Activated CD8-positive, alpha-beta T cell treated with anti-CD3 and anti-CD28 coated beads, Interleukin-2, amount 10 ng/mL, durations not matched to agents 7 days and 5 days (primary cell): ENCODE results near the gene PRELID2. TPM values are rescaled to one million over a fixed set of nuclear protein-coding genes. Genes with fewer than 3 reads are reported as not detected.
"Not testable (repeated sequence)": the region's sequence is repeated elsewhere in the genome, so short reads cannot be mapped to it uniquely, and the experiment has no call there.

Experiments used
- ATAC-seq: fragments of 150-1000 bp; cut with Tn5 transposase; one replicate; pipeline ENCODE4 v1.10.0; 2021; ENCODE audit warnings: moderate library complexity
- CTCF ChIA-PET: fragments of 350-600 bp; sonication (Branson Sonifier 250); formaldehyde crosslinking; loops from one replicate; lab custom pipeline; 2021; ENCODE audit warnings: antibody characterized with exemption; lab: Charles Lee
- POLR2A ChIA-PET: fragments of 350-600 bp; sonication (Branson Sonifier 250); formaldehyde crosslinking; loops from one replicate; lab custom pipeline; 2021; ENCODE audit warnings: antibody characterized with exemption; lab: Charles Lee
- DNase-seq: peaks from one replicate; pipeline ENCODE4 v3.0.0-alpha.2; 2020
- H3K27ac Mint-ChIP-seq: one replicate; pipeline ENCODE4 v1.8.0; 2021; ENCODE audit warnings: mild to moderate bottlenecking, mixed read lengths
- H3K27me3 Mint-ChIP-seq: one replicate; pipeline ENCODE4 v1.8.0; 2021; ENCODE audit warnings: low read depth, mixed read lengths
- H3K36me3 Mint-ChIP-seq: one replicate; pipeline ENCODE4 v1.8.0; 2021; ENCODE audit warnings: low read depth, mixed read lengths
- H3K4me1 Mint-ChIP-seq: one replicate; pipeline ENCODE4 v1.8.0; 2021; ENCODE audit warnings: low read depth, mixed read lengths
- H3K4me3 Mint-ChIP-seq: one replicate; pipeline ENCODE4 v1.8.0; 2021; ENCODE audit warnings: mild to moderate bottlenecking, mixed read lengths
- H3K9me3 Mint-ChIP-seq: one replicate; pipeline ENCODE4 v1.8.0; 2022; ENCODE audit warnings: mixed read lengths; ENCODE audit not compliant: insufficient read depth
- total RNA-seq, 2 experiments: library from RNA; stranded (reverse); gene quantifications; one replicate each; pipeline ENCODE4 v1.2.3, GENCODE V29; 2021

Gene PRELID2
- total RNA-seq, 2 experiments from 2014 or later, result 1.2 to 1.5 TPM

DNA sequence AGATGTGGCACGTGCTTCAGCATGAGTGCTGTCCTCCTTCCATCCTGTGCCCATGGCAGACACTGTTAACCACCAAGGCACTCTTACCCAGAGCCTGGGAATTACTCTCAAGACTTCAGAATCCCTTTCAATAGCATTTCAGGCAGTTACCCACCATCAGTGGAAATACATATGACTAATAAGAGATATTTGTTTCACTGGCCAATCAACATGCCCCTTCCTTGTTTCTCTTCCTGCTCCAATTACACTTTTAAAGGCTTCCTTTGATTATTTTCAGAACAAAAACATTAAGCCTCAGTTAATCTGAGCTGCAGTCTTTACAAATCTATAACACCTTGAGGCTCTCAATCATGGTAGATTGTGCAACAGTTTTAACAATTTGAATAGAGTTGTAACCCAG is 70.8 kb downstream of the PRELID2 start:
- DNase-seq, result no peak
- H3K36me3 Mint-ChIP-seq, result no peaks in the 10 kb centered on the region
- no peaks in the 10 kb centered on the region for H3K4me1 Mint-ChIP-seq
- ChIA-PET CTCF (no interaction called here), POLR2A (no interaction called here)
- no peaks in the 10 kb centered on the region for H3K27me3 Mint-ChIP-seq
- no peaks in the 10 kb centered on the region for H3K9me3 Mint-ChIP-seq
- no peak for ATAC-seq
- no peak overlapping the region for H3K4me3 Mint-ChIP-seq
- no peak overlapping the region for H3K27ac Mint-ChIP-seq

- no peaks in the 10 kb centered on the region for H3K4me1 Mint-ChIP-seq
- H3K27ac Mint-ChIP-seq, result no peak overlapping the region
- no peaks in the 10 kb centered on the region for H3K36me3 Mint-ChIP-seq
- no peak overlapping the region for H3K4me3 Mint-ChIP-seq
- POLR2A ChIA-PET, result no interaction called here
- ATAC-seq, result no peak
- no peaks in the 10 kb centered on the region for H3K27me3 Mint-ChIP-seq
- no peak for DNase-seq
- H3K9me3 Mint-ChIP-seq, result no peaks in the 10 kb centered on the region
- CTCF ChIA-PET, result no interaction called here
Measured at GRCh38 chr5:145762833-145763232, 72.3 kb downstream of the PRELID2 start.

GRCh38 chr5:145761254-145761653 is 73.9 kb downstream of the PRELID2 start:
- Mint-ChIP-seq H3K27ac (no peak overlapping the region), H3K4me3 (no peak overlapping the region), H3K4me1 (no peaks in the 10 kb centered on the region), H3K27me3 (no peaks in the 10 kb centered on the region), H3K9me3 (no peaks in the 10 kb centered on the region), H3K36me3 (no peaks in the 10 kb centered on the region)
- ATAC-seq (no peak), DNase-seq (no peak)
- POLR2A ChIA-PET, result no interaction called here
- CTCF ChIA-PET, result no interaction called here

- Mint-ChIP-seq H3K9me3 (no peaks in the 10 kb centered on the region), H3K27me3 (no peaks in the 10 kb centered on the region), H3K4me3 (no peak overlapping the region), H3K36me3 (no peaks in the 10 kb centered on the region), H3K27ac (no peak overlapping the region), H3K4me1 (no peaks in the 10 kb centered on the region)
- no peak for ATAC-seq
- POLR2A ChIA-PET, result no interaction called here
- DNase-seq, result no peak
- CTCF ChIA-PET, result no interaction called here
Measured at GRCh38 chr5:145760660-145761059, 74.5 kb downstream of the PRELID2 start.

DNA sequence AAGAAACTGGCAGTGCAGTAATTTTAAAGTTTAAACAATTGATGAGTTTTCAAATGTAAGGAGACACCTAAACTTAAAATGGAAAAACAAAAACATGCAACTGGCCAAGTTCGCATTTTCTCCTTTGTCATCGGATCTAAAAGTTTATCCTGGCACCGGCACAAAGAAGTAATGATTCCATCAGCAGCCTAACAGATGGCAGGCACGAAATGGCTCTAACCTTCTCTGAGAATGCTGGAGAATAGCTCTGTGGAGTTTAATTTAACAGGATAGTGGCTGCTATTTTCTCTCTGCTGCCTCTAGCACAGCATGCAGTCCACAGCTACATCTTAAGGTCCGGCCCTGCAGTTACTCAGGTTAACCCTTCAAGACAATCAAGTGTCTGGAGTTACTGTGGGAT is 82.2 kb downstream of the PRELID2 start:
- Mint-ChIP-seq H3K4me3 (no peak overlapping the region), H3K27ac (no peak overlapping the region), H3K36me3 (no peaks in the 10 kb centered on the region), H3K27me3 (no peaks in the 10 kb centered on the region), H3K4me1 (no peaks in the 10 kb centered on the region), H3K9me3 (no peaks in the 10 kb centered on the region)
- CTCF ChIA-PET, result interaction anchor here (1.0 kb wide), 1 partner anchor 15 kb away, joined by 3 read pairs; no protein-coding TSS in a partner anchor
- POLR2A ChIA-PET, result no interaction called here
- DNase-seq (no peak), ATAC-seq (no peak)

DNA sequence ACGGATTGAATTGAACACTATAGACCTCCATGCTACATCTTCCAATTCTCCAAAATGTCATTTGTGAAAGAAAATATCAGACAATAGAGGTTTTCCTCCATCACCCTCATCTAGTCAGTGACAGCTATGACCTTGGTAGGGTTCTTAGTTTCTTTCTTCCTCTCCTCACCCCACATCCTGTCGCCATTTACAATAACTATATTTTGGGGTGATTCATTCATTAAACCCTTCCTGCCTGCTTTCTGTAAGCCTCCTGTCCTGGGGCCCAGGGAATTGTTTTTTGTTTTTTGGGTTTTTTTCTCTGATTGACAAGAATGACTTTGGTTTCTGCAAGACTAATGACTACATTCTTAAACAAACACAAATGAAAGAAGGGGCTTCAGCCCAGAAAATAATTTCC is 82.6 kb downstream of the PRELID2 start:
- Mint-ChIP-seq H3K4me3 (no peak overlapping the region), H3K27me3 (no peaks in the 10 kb centered on the region), H3K9me3 (no peaks in the 10 kb centered on the region), H3K4me1 (no peaks in the 10 kb centered on the region), H3K27ac (no peak overlapping the region), H3K36me3 (no peaks in the 10 kb centered on the region)
- ATAC-seq (no peak), DNase-seq (no peak)
- CTCF ChIA-PET, result no interaction called here
- POLR2A ChIA-PET, result no interaction called here

DNA sequence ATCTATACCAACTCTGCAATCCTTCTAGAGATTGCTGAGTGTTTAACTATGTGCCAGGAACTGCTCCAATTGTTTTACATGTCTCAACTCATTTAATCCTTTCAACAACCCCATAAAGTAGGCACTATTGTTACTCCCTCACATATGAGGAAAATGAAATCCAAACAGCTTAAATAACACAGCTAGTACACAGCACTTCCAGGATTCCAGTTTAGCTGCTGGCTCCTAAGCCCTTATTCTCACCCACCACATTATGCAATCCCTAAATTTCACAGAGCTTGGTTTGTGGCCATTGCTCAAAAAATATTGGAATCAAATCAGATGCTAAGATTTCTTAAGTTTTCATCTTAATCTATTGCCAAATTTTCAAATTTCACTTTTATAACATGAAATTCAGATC is 84.9 kb downstream of the PRELID2 start:
- no peaks in the 10 kb centered on the region for H3K27me3 Mint-ChIP-seq
- ChIA-PET CTCF (no interaction called here), POLR2A (no interaction called here)
- DNase-seq, result no peak
- H3K4me1 Mint-ChIP-seq, result no peaks in the 10 kb centered on the region
- no peak overlapping the region for H3K27ac Mint-ChIP-seq
- no peaks in the 10 kb centered on the region for H3K9me3 Mint-ChIP-seq
- H3K4me3 Mint-ChIP-seq, result no peak overlapping the region
- no peak for ATAC-seq
- no peaks in the 10 kb centered on the region for H3K36me3 Mint-ChIP-seq

- DNase-seq (peak; percentile 24), ATAC-seq (peak; percentile 72)
- CTCF ChIA-PET, result no interaction called here
Measured at GRCh38 chr5:145743396-145744061, 91.6 kb downstream of the PRELID2 start.

DNA sequence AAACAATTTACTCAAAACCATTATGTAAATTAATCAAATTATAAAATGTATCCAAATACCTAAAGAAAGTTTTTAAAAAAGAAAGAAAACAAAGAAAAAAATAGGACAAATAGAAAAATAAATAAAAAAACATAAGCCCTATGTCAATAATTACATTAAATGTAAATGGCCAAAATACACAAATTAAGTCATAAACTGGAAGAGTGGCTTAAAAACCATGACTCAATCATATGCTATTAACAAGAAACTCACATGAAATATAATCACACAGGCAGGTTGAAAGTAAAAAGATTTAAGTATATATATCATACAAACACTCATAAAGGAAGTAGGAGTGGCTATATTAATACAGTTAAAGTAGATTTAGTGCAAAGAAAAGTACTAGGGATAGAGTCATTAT is 95.3 kb downstream of the PRELID2 start:
- no peak overlapping the region for H3K4me3 Mint-ChIP-seq
- no peak for ATAC-seq
- no peaks in the 10 kb centered on the region for H3K9me3 Mint-ChIP-seq
- no peak for DNase-seq
- no peaks in the 10 kb centered on the region for H3K4me1 Mint-ChIP-seq
- CTCF ChIA-PET, result no interaction called here
- no peaks in the 10 kb centered on the region for H3K27me3 Mint-ChIP-seq
- no peak overlapping the region for H3K27ac Mint-ChIP-seq
- POLR2A ChIA-PET, result no interaction called here
- H3K36me3 Mint-ChIP-seq, result no peaks in the 10 kb centered on the region

More at GRCh38 chr5:145743396-145744061, 91.6 kb downstream of the PRELID2 start:
- no peak overlapping the region for H3K27ac Mint-ChIP-seq
- no peaks in the 10 kb centered on the region for H3K27me3 Mint-ChIP-seq
- no peaks in the 10 kb centered on the region for H3K4me1 Mint-ChIP-seq
- H3K4me3 Mint-ChIP-seq, result no peak overlapping the region
- H3K9me3 Mint-ChIP-seq, result no peaks in the 10 kb centered on the region
- POLR2A ChIA-PET, result no interaction called here
- no peaks in the 10 kb centered on the region for H3K36me3 Mint-ChIP-seq

DNA sequence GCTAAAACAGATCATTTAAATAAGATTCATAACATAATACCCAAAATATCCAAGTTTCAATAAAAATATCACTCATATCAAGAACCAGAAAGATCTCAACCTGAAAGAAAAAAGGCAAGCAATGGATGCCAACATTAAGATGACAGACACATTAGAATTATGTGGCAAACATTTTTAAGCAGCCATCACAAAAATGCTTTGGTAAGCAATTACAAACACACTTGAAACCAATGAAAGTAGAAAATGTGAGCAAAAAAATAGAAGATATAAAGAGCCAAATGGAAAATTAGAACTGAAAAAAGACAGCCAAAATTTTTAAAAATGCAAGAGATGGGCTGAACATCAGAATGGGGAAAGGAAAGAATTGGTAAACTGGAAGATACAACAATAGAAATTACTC is 96.9 kb downstream of the PRELID2 start:
- ChIA-PET CTCF (interaction anchor here (1.2 kb wide), 1 partner anchor 15 kb away, joined by 3 read pairs; no protein-coding TSS in a partner anchor), POLR2A (no interaction called here)
- H3K4me1 Mint-ChIP-seq, result no peaks in the 10 kb centered on the region
- no peak overlapping the region for H3K27ac Mint-ChIP-seq
- H3K27me3 Mint-ChIP-seq, result no peaks in the 10 kb centered on the region
- no peaks in the 10 kb centered on the region for H3K9me3 Mint-ChIP-seq
- H3K4me3 Mint-ChIP-seq, result no peak overlapping the region
- no peaks in the 10 kb centered on the region for H3K36me3 Mint-ChIP-seq
- no peak for DNase-seq
- no peak for ATAC-seq

DNA sequence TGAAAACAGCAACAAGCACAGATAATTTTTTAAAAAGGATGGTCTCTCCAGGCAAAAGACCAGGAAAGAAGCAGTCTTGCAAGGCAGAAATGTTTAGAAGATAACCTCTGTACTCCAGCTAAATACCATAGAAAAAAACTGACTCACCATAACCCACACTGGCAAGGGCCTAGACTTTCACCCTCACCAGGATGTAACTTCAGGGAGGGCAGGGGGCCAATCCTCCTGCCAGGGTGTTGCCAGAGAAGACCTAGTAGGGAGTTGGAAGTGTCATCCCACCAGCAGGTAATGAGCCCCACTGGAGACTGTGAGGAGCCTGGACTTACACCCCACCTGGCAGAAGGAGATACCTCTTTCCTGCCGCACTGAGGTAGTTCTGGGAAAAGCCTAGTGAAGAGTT is 97.6 kb downstream of the PRELID2 start:
- ChIA-PET POLR2A (no interaction called here), CTCF (interaction anchor here (1.2 kb wide), 1 partner anchor 16 kb away, joined by 3 read pairs; no protein-coding TSS in a partner anchor)
- Mint-ChIP-seq H3K36me3 (no peaks in the 10 kb centered on the region), H3K4me3 (no peak overlapping the region), H3K27ac (no peak overlapping the region), H3K27me3 (no peaks in the 10 kb centered on the region), H3K4me1 (no peaks in the 10 kb centered on the region), H3K9me3 (no peaks in the 10 kb centered on the region)
- DNase-seq (no peak), ATAC-seq (no peak)

DNA sequence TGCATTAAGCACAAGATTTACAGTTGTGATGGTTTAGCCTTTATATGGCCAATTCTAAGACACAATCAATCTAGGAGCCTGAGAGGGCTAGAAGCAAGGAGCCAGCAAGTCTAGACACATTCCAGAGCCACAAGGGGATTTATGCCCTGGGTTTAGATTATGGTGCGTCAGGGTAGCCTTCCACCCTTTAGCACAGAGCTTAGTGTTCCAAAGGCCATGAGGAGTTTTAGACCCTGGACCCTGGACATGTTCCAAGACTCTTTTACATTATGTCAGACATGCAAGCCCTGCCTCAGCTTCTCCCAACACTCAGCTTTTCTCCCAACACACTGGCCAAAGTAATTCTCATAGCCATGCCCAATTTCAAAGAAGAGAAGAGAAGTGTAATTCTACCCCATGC is 105.2 kb downstream of the PRELID2 start:
- H3K4me1 Mint-ChIP-seq, H3K4me3 Mint-ChIP-seq, H3K27ac Mint-ChIP-seq, H3K27me3 Mint-ChIP-seq, H3K36me3 Mint-ChIP-seq, ATAC-seq, DNase-seq, CTCF ChIA-PET, POLR2A ChIA-PET: not testable (repeated sequence)
- H3K9me3 Mint-ChIP-seq, result peaks cover 10% of the 10 kb centered on the region

DNA sequence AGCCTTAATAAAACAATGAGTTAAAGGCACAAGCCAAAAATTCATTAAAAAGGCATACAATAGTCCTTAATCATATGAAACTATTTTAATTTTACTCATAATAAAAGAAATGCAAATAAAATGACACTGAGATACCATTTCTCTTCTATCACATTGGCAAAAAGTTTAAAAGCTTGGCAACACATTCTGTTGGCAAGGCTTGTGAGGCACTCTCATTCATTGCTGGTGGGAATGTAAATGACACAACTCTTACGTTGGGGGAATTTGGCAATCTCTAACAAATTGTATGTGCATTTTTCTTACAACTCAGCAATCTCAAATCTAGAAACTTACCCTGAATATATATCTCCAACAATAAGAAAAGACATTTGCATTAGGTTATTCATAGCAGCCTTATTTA is 111.6 kb downstream of the PRELID2 start:
- no peak overlapping the region for H3K27ac Mint-ChIP-seq
- no peaks in the 10 kb centered on the region for H3K4me1 Mint-ChIP-seq
- no peaks in the 10 kb centered on the region for H3K36me3 Mint-ChIP-seq
- ATAC-seq (no peak), DNase-seq (no peak)
- ChIA-PET CTCF (no interaction called here), POLR2A (no interaction called here)
- H3K4me3 Mint-ChIP-seq, result no peak overlapping the region
- H3K27me3 Mint-ChIP-seq, result no peaks in the 10 kb centered on the region
- peaks cover 10% of the 10 kb centered on the region for H3K9me3 Mint-ChIP-seq
